ENCODE data around the gene RAB27B. TPM values are rescaled to one million over a fixed set of nuclear protein-coding genes. Genes with fewer than 3 reads are reported as not detected.

The RAB27B gene
- total RNA-seq, 2 donors from 2014 or later, result 0.66 to 10.1 TPM

DNA sequence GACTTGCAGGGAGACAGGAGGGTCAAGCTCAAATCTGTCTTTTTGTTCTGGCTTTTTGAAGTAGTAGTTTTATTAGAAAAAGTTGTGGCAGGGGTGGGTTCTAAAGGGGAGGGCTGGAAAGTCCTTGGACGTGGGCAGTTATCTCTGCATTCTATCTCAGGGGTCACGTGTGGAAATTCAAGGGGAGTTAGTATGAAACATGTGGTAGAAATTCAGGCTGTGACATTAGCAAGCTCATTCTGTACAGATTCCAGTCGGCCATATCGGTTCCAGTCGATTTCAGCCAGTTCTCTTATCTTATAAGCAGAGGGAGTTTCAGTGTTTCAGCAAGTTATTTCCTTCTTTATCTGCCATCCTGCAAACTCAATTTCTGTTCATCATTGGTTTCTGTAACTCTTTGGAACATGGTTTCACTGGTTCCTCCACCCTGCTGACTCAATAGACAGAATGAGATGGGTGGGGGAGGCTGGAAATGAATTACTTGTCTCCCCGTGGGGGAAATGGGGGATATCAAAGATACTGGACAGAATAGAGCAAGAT is 53.0 kb downstream of the RAB27B start:
- WGBS, 2 donors, result 78 to 79% methylated on average over 6 of the region's 6 CpGs
- H3K4me1 ChIP-seq, result peaks cover 4% of the 10 kb centered on the region
- DNase-seq, result no peak
- TF ChIP-seq POLR2A (IDR thresholded peaks at IDR 0.05), result no peak
- TF ChIP-seq, protein P1, sequence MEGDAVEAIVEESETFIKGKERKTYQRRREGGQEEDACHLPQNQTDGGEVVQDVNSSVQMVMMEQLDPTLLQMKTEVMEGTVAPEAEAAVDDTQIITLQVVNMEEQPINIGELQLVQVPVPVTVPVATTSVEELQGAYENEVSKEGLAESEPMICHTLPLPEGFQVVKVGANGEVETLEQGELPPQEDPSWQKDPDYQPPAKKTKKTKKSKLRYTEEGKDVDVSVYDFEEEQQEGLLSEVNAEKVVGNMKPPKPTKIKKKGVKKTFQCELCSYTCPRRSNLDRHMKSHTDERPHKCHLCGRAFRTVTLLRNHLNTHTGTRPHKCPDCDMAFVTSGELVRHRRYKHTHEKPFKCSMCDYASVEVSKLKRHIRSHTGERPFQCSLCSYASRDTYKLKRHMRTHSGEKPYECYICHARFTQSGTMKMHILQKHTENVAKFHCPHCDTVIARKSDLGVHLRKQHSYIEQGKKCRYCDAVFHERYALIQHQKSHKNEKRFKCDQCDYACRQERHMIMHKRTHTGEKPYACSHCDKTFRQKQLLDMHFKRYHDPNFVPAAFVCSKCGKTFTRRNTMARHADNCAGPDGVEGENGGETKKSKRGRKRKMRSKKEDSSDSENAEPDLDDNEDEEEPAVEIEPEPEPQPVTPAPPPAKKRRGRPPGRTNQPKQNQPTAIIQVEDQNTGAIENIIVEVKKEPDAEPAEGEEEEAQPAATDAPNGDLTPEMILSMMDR (IDR thresholded peaks at IDR 0.05), result no peak
- no peaks in the 10 kb centered on the region for H3K27me3 ChIP-seq
- no peaks in the 10 kb centered on the region for H3K36me3 ChIP-seq (replicated peaks in 1 of 2; ENCODE audit: insufficient read depth in 1 of 2, low read depth in 2 of 2)
- ATAC-seq, result no peak
- intact Hi-C loops (cut with DNase I), result no loop called here
- H3K27ac ChIP-seq, result no peak overlapping the region
- H3K9me3 ChIP-seq, result no peaks in the 10 kb centered on the region
- no peak overlapping the region for H3K4me3 ChIP-seq

DNA sequence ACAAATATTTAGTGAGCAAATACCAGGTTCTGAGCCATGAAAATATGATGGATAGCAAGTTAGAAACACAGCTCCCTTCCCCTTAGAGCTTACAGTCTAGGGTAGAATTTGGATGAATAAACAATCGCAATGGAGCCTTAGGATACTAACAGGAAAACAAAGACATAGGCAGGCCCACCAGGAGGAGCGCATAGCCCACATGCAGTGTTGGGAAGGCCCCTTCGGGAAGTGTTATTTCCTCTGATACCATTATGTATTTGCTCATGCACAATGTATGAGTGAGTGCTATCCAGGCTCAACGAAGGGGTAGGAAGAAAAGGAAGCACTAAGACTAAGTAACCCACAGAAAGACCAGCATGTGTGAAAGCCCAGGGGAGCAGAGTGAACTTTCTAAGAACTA is 54.0 kb downstream of the RAB27B start:
- Histone ChIP-seq H3K36me3 (replicated peaks in 1 of 2; ENCODE audit: insufficient read depth in 1 of 2, low read depth in 2 of 2) (no peaks in the 10 kb centered on the region), H3K27me3 (no peaks in the 10 kb centered on the region), H3K27ac (no peak overlapping the region), H3K4me1 (peaks cover 4% of the 10 kb centered on the region), H3K4me3 (no peak overlapping the region), H3K9me3 (no peaks in the 10 kb centered on the region)
- no peak for DNase-seq
- TF ChIP-seq POLR2A (IDR thresholded peaks at IDR 0.05), result no peak
- TF ChIP-seq, protein P1 (IDR thresholded peaks at IDR 0.05), result no peak
- intact Hi-C loops (cut with DNase I), result no loop called here
- ATAC-seq, result no peak
- 78 to 85% methylated on average over 4 of the region's 4 CpGs for WGBS, 2 donors

DNA sequence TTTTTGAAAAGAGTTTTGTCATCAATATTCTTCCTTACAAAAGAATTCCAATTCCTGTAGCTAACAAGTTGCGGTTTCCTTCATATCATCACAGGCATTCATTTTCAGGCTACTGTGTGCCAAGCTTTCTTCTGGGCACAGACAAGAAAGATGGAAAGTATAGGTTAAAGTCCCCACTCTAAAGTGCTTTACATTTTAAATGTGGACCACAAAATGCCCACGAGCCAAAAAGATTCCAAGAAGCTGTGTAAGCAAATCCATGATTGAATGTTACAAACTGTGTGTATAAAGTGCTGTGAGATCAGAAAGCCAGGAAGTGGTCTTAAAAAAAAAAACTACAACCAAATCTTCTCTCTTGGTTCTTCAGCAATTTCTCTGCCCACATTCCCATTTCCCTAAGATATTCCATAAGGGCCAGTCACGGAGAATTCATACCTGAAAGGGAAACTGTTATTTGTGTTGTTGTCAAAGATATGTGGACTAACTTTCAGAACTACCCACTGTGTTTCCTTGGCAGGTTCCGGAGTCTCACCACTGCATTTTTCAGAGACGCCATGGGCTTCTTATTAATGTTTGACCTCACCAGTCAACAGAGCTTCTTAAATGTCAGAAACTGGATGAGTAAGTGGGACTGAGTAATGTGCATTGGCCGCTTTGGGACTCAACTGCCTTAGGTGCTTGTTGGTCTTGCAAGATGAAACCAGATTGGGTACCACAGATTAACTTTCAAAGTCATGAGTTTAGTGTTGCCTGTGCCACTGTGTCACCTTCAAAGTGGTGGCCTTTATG is 55.7 kb downstream of the RAB27B start:
- Histone ChIP-seq H3K27me3 (no peaks in the 10 kb centered on the region), H3K4me1 (no peaks in the 10 kb centered on the region), H3K4me3 (no peak overlapping the region), H3K36me3 (replicated peaks in 1 of 2; ENCODE audit: insufficient read depth in 1 of 2, low read depth in 2 of 2) (no peaks in the 10 kb centered on the region), H3K27ac (no peak overlapping the region), H3K9me3 (no peaks in the 10 kb centered on the region)
- ATAC-seq (no peak), DNase-seq (no peak)
- 85 to 91% methylated on average over 6 of the region's 6 CpGs for WGBS, 2 donors
- TF ChIP-seq POLR2A (IDR thresholded peaks at IDR 0.05), result no peak
- TF ChIP-seq, protein P1 (IDR thresholded peaks at IDR 0.05), result no peak
- intact Hi-C loops (cut with DNase I), result no loop called here

DNA sequence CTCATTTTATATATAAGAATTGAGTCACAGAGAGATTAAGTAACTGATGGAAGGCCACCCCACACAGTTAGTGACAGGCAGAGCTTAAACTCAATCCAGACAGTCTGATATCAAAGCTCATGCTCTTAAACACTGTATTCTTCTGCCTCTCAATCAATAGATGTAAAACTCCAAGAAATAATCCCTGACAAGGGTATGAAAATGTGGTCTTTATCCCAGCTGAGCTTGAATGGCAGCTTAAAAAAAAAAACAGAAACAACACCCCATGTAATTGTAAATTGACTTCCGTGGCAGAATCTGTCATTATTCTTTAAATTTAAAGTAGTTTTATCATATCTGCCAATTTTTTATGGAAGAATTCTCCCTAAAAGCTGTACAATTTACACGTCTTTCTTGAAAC is 60.1 kb downstream of the RAB27B start:
- 85 to 91% methylated on average over 2 of the region's 2 CpGs for WGBS, 2 donors
- no peaks in the 10 kb centered on the region for H3K36me3 ChIP-seq (replicated peaks in 1 of 2; ENCODE audit: insufficient read depth in 1 of 2, low read depth in 2 of 2)
- no peak overlapping the region for H3K27ac ChIP-seq
- DNase-seq, result no peak
- no peak overlapping the region for H3K4me3 ChIP-seq
- H3K27me3 ChIP-seq, result no peaks in the 10 kb centered on the region
- H3K4me1 ChIP-seq, result no peaks in the 10 kb centered on the region
- no peak for ATAC-seq
- intact Hi-C loops (cut with DNase I), result no loop called here
- no peak for TF ChIP-seq POLR2A (IDR thresholded peaks at IDR 0.05)
- TF ChIP-seq, protein P1 (IDR thresholded peaks at IDR 0.05), result no peak
- no peaks in the 10 kb centered on the region for H3K9me3 ChIP-seq

DNA sequence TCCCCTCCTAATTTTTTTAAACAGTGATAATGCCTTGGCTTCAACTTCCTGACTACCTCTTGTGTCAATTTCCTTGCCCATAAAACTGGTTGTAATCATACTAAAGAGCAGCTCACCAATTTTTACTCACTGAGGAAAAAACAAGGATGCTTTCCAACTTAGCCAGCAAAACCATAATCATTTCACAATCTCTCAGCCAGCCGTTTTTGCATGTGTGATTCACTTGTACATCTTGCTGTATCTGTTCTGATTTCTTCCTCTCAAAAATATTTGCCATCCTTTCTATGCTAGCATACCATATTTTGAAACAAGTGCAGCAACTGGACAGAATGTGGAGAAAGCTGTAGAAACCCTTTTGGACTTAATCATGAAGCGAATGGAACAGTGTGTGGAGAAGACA is 60.7 kb downstream of the RAB27B start:
- Histone ChIP-seq H3K27me3 (no peaks in the 10 kb centered on the region), H3K4me3 (no peak overlapping the region), H3K4me1 (no peaks in the 10 kb centered on the region), H3K9me3 (no peaks in the 10 kb centered on the region), H3K27ac (no peak overlapping the region), H3K36me3 (replicated peaks in 1 of 2; ENCODE audit: insufficient read depth in 1 of 2, low read depth in 2 of 2) (no peaks in the 10 kb centered on the region)
- no peak for TF ChIP-seq POLR2A (IDR thresholded peaks at IDR 0.05)
- TF ChIP-seq, protein P1 (IDR thresholded peaks at IDR 0.05), result no peak
- intact Hi-C loops (cut with DNase I), result no loop called here
- ATAC-seq, result no peak
- DNase-seq, result no peak
- 78 to 92% methylated on average over 2 of the region's 2 CpGs for WGBS, 2 donors
